ENCODE data around the gene TRMT10B. TPM values are rescaled to one million over a fixed set of nuclear protein-coding genes. Genes with fewer than 3 reads are reported as not detected.
"Not testable (repeated sequence)": the region's sequence is repeated elsewhere in the genome, so short reads cannot be mapped to it uniquely, and the experiment has no call there.

TRMT10B gene
- total and polyA plus RNA-seq, 4 experiments from 2014 or later = 11.2 to 27.4 (median 18.7) TPM

GRCh38 chr9:37761511-37761910 lies 7.9 kb downstream of the TRMT10B start:
- no peaks in the 10 kb centered on the region for H3K4me1 ChIP-seq (ENCODE audit: insufficient read depth, low read length)
- H3K4me3 ChIP-seq (ENCODE audit: low read length in 2 of 2) = no peak overlapping the region
- Mint-ChIP-seq H3K36me3 (peaks cover 19 to 35% of the 10 kb centered on the region in 2 donors), H3K9me3 (no peaks in the 10 kb centered on the region), H3K4me3 (no peak overlapping the region), H3K4me1 (peaks cover 6 to 24% (median 11%) of the 10 kb centered on the region in 4 donors), H3K27me3 (no peaks in the 10 kb centered on the region), H3K27ac (peak overlapping the region in 1 of 7 donors; percentile 86)
- no peak for DNase-seq
- no peaks in the 10 kb centered on the region for H3K9me3 ChIP-seq (ENCODE audit: control insufficient read depth in 1 of 2, low read length in 2 of 2)
- H3K27ac ChIP-seq (ENCODE audit: low read depth, low read length) = no peak overlapping the region
- ChIA-PET POLR2A (ENCODE audit: partially characterized antibody) (no interaction called here), CTCF (ENCODE audit: partially characterized antibody) (no interaction called here)
- intact Hi-C loops (cut with micrococcal nuclease) = no loop called here
- H3K27me3 ChIP-seq (ENCODE audit: insufficient read depth, low read length) = no peaks in the 10 kb centered on the region
- H3K36me3 ChIP-seq (ENCODE audit: insufficient read depth, low read length) = no peaks in the 10 kb centered on the region

GRCh38 chr9:37765263-37765662 lies 11.7 kb downstream of the TRMT10B start:
- H3K4me1 Mint-ChIP-seq; CTCF ChIA-PET (ENCODE audit: partially characterized antibody); H3K4me3 ChIP-seq (ENCODE audit: low read length in 2 of 2); H3K9me3 ChIP-seq (ENCODE audit: control insufficient read depth in 1 of 2, low read length in 2 of 2); H3K4me3 Mint-ChIP-seq; H3K4me1 ChIP-seq (ENCODE audit: insufficient read depth, low read length); H3K9me3 Mint-ChIP-seq; intact Hi-C loops (cut with micrococcal nuclease); H3K27ac Mint-ChIP-seq; POLR2A ChIA-PET (ENCODE audit: partially characterized antibody); H3K36me3 ChIP-seq (ENCODE audit: insufficient read depth, low read length); H3K27me3 Mint-ChIP-seq; DNase-seq; H3K27ac ChIP-seq (ENCODE audit: low read depth, low read length); H3K27me3 ChIP-seq (ENCODE audit: insufficient read depth, low read length): not testable (repeated sequence)
- H3K36me3 Mint-ChIP-seq = peaks cover 31 to 58% of the 10 kb centered on the region in 2 donors

GRCh38 chr9:37769306-37769705 lies 15.7 kb downstream of the TRMT10B start:
- ChIA-PET POLR2A (ENCODE audit: partially characterized antibody) (interaction anchor here (1.1 to 2.6 kb wide), 2 partner anchors 9 to 15 kb away, joined by 3 to 10 read pairs; partner anchors contain the start of gene EXOSC3), CTCF (ENCODE audit: partially characterized antibody) (interaction anchor here (0.7 to 0.8 kb wide), 2 partner anchors 75 to 1852 kb away, joined by 3 to 4 read pairs; no protein-coding TSS in a partner anchor)
- no peaks in the 10 kb centered on the region for H3K9me3 ChIP-seq (ENCODE audit: control insufficient read depth in 1 of 2, low read length in 2 of 2)
- H3K27me3 Mint-ChIP-seq = no peaks in the 10 kb centered on the region
- peak overlapping the region in 5 of 7 donors; percentile 30 to 74 (median 59) for H3K27ac Mint-ChIP-seq
- H3K4me3 Mint-ChIP-seq = no peak overlapping the region
- H3K4me1 ChIP-seq (ENCODE audit: insufficient read depth, low read length) = no peaks in the 10 kb centered on the region
- no peaks in the 10 kb centered on the region for H3K9me3 Mint-ChIP-seq
- H3K36me3 ChIP-seq (ENCODE audit: insufficient read depth, low read length) = peaks cover 6% of the 10 kb centered on the region
- H3K27ac ChIP-seq (ENCODE audit: low read depth, low read length) = no peak overlapping the region
- H3K4me1 Mint-ChIP-seq = peaks cover 0 to 5% (median 4%) of the 10 kb centered on the region in 4 donors
- intact Hi-C loops (cut with micrococcal nuclease) = no loop called here
- H3K4me3 ChIP-seq (ENCODE audit: low read length in 2 of 2) = no peak overlapping the region
- no peaks in the 10 kb centered on the region for H3K27me3 ChIP-seq (ENCODE audit: insufficient read depth, low read length)
- peaks cover 27 to 50% of the 10 kb centered on the region in 2 donors for H3K36me3 Mint-ChIP-seq
- DNase-seq = no peak

- no peak for DNase-seq
- no peaks in the 10 kb centered on the region for H3K4me1 ChIP-seq (ENCODE audit: insufficient read depth, low read length)
- no peaks in the 10 kb centered on the region for H3K9me3 ChIP-seq (ENCODE audit: control insufficient read depth in 1 of 2, low read length in 2 of 2)
- H3K4me3 ChIP-seq (ENCODE audit: low read length in 2 of 2) = no peak overlapping the region
- peaks cover 23 to 54% of the 10 kb centered on the region in 2 donors for H3K36me3 Mint-ChIP-seq
- intact Hi-C loops (cut with micrococcal nuclease) = no loop called here
- no peaks in the 10 kb centered on the region for H3K9me3 Mint-ChIP-seq
- H3K4me3 Mint-ChIP-seq = no peak overlapping the region
- H3K27ac Mint-ChIP-seq = peak overlapping the region in 3 of 7 donors; percentile 53 to 64 (median 55)
- H3K4me1 Mint-ChIP-seq = peaks cover 0 to 7% (median 4%) of the 10 kb centered on the region in 4 donors
- H3K27me3 Mint-ChIP-seq = no peaks in the 10 kb centered on the region
- H3K27ac ChIP-seq (ENCODE audit: low read depth, low read length) = no peak overlapping the region
- peaks cover 6% of the 10 kb centered on the region for H3K36me3 ChIP-seq (ENCODE audit: insufficient read depth, low read length)
- H3K27me3 ChIP-seq (ENCODE audit: insufficient read depth, low read length) = no peaks in the 10 kb centered on the region
- POLR2A ChIA-PET (ENCODE audit: partially characterized antibody) = interaction anchor here (1.1 kb wide), 1 partner anchor 8 kb away, joined by 3 read pairs; no protein-coding TSS in a partner anchor
- CTCF ChIA-PET (ENCODE audit: partially characterized antibody) = interaction anchor here (0.8 to 1.5 kb wide), 2 partner anchors 15 to 74 kb away, joined by 4 read pairs; no protein-coding TSS in a partner anchor
These were observed 16.4 kb downstream of the TRMT10B start for GRCh38 chr9:37769995-37770394.

GRCh38 chr9:37775216-37775919 lies 21.8 kb downstream of the TRMT10B start:
- H3K9me3 ChIP-seq (ENCODE audit: control insufficient read depth in 1 of 2, low read length in 2 of 2) = no peaks in the 10 kb centered on the region
- H3K4me3 Mint-ChIP-seq = no peak overlapping the region
- ChIA-PET CTCF (ENCODE audit: partially characterized antibody) (no interaction called here), POLR2A (ENCODE audit: partially characterized antibody) (interaction anchor here (1.2 to 1.3 kb wide), 2 partner anchors 9 to 25 kb away, joined by 3 to 5 read pairs; partner anchors contain the start of genes DCAF10 and EXOSC3)
- no peaks in the 10 kb centered on the region for H3K27me3 ChIP-seq (ENCODE audit: insufficient read depth, low read length)
- intact Hi-C loops (cut with micrococcal nuclease) = no loop called here
- H3K4me3 ChIP-seq (ENCODE audit: low read length in 2 of 2) = no peak overlapping the region
- H3K27me3 Mint-ChIP-seq = no peaks in the 10 kb centered on the region
- H3K36me3 Mint-ChIP-seq = peaks cover 22 to 64% of the 10 kb centered on the region in 2 donors
- peaks cover 24% of the 10 kb centered on the region for H3K36me3 ChIP-seq (ENCODE audit: insufficient read depth, low read length)
- peaks cover 0 to 4% (median 3%) of the 10 kb centered on the region in 4 donors for H3K4me1 Mint-ChIP-seq
- DNase-seq = no peak
- H3K9me3 Mint-ChIP-seq = no peaks in the 10 kb centered on the region
- H3K4me1 ChIP-seq (ENCODE audit: insufficient read depth, low read length) = no peaks in the 10 kb centered on the region
- H3K27ac ChIP-seq (ENCODE audit: low read depth, low read length) = no peak overlapping the region
- peak overlapping the region in 4 of 7 donors; percentile 9 to 84 (median 66) for H3K27ac Mint-ChIP-seq

- no peak overlapping the region for H3K27ac ChIP-seq (ENCODE audit: low read depth, low read length)
- no peak overlapping the region for H3K4me3 Mint-ChIP-seq
- POLR2A ChIA-PET (ENCODE audit: partially characterized antibody) = no interaction called here
- peaks cover 24 to 68% of the 10 kb centered on the region in 2 donors for H3K36me3 Mint-ChIP-seq
- H3K4me3 ChIP-seq (ENCODE audit: low read length in 2 of 2) = no peak overlapping the region
- H3K9me3 Mint-ChIP-seq = no peaks in the 10 kb centered on the region
- no peaks in the 10 kb centered on the region for H3K9me3 ChIP-seq (ENCODE audit: control insufficient read depth in 1 of 2, low read length in 2 of 2)
- peaks cover 28% of the 10 kb centered on the region for H3K36me3 ChIP-seq (ENCODE audit: insufficient read depth, low read length)
- intact Hi-C loops (cut with micrococcal nuclease) = no loop called here
- no peaks in the 10 kb centered on the region for H3K27me3 ChIP-seq (ENCODE audit: insufficient read depth, low read length)
- CTCF ChIA-PET (ENCODE audit: partially characterized antibody) = interaction anchor here (0.7 kb wide), 1 partner anchor 137 kb away, joined by 5 read pairs; no protein-coding TSS in a partner anchor
- H3K27me3 Mint-ChIP-seq = no peaks in the 10 kb centered on the region
- no peak overlapping the region for H3K27ac Mint-ChIP-seq
- no peak for DNase-seq
- peaks cover 0 to 5% (median 3%) of the 10 kb centered on the region in 4 donors for H3K4me1 Mint-ChIP-seq
- H3K4me1 ChIP-seq (ENCODE audit: insufficient read depth, low read length) = no peaks in the 10 kb centered on the region
These were observed 22.7 kb downstream of the TRMT10B start for GRCh38 chr9:37776328-37776727.

- H3K27me3 Mint-ChIP-seq = no peaks in the 10 kb centered on the region
- intact Hi-C loops (cut with micrococcal nuclease) = no loop called here
- H3K27ac ChIP-seq (ENCODE audit: low read depth, low read length) = no peak overlapping the region
- peaks cover 16% of the 10 kb centered on the region for H3K4me1 ChIP-seq (ENCODE audit: insufficient read depth, low read length)
- ChIA-PET POLR2A (ENCODE audit: partially characterized antibody) (interaction anchor here (0.9 kb wide), 1 partner anchor 9 kb away, joined by 3 read pairs; no protein-coding TSS in a partner anchor), CTCF (ENCODE audit: partially characterized antibody) (no interaction called here)
- peaks cover 10 to 24% (median 18%) of the 10 kb centered on the region in 4 donors for H3K4me1 Mint-ChIP-seq
- peak overlapping the region in 2 of 7 donors; percentile 0 to 48 for H3K27ac Mint-ChIP-seq
- no peak overlapping the region for H3K4me3 Mint-ChIP-seq
- H3K36me3 ChIP-seq (ENCODE audit: insufficient read depth, low read length) = peaks cover 47% of the 10 kb centered on the region
- no peak for DNase-seq
- H3K36me3 Mint-ChIP-seq = peaks cover 34 to 79% of the 10 kb centered on the region in 2 donors
- H3K4me3 ChIP-seq (ENCODE audit: low read length in 2 of 2) = no peak overlapping the region
- no peaks in the 10 kb centered on the region for H3K9me3 ChIP-seq (ENCODE audit: control insufficient read depth in 1 of 2, low read length in 2 of 2)
- no peaks in the 10 kb centered on the region for H3K9me3 Mint-ChIP-seq
- no peaks in the 10 kb centered on the region for H3K27me3 ChIP-seq (ENCODE audit: insufficient read depth, low read length)
These were observed 24.9 kb downstream of the TRMT10B start for GRCh38 chr9:37778534-37778933.

Measured in CD4-positive, alpha-beta memory T cell (primary cell).